GM19467 (cell line): Measurements from ENCODE around the gene SLMAP.

Experiments used
- ATAC-seq: cut with Tn5 transposase; IDR thresholded peaks from one replicate; pipeline ENCODE4 v1.9.1; 2021; ENCODE audit warnings: mild to moderate bottlenecking, moderate library complexity; ENCODE audit not compliant: unreplicated experiment

Gene SLMAP

DNA sequence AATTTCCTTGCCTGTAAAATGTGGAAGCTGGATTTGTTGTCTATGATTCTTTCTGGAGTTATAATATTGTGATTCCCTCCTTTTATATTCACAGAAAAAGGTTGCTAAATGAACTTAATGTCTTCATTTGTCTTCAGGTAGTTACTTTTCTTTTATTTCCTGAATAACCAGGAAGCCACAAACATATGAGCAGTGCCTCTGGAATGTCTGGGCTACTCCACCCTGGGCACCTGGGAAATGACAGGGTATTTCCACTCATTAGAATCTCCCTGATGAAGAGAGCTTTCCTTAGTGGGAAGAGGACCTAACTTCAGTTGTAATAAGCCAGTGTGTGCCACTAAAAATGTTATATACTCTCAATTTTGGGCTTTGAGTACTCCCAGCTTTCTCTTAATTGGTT is 3.8 kb upstream of the SLMAP start:
- no peak for ATAC-seq

DNA sequence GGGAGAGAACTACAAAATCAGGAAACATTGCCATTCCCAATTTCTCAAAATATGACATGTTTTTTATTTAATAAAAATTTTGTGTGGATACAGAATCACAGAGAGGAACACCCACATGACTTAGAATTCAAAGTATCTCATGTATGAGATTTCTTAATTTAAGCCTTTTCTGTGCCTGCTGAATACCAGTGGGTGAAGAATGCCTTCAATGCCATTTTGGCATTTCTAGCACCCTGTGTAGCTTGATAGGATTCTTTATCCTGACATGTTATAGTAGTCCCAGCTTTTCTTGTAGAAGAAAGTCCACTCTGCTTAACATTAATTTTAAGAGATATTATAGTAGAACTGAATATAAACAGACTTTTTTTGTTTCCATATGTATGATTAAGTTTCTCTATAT is 3.1 kb upstream of the SLMAP start:
- no peak for ATAC-seq

DNA sequence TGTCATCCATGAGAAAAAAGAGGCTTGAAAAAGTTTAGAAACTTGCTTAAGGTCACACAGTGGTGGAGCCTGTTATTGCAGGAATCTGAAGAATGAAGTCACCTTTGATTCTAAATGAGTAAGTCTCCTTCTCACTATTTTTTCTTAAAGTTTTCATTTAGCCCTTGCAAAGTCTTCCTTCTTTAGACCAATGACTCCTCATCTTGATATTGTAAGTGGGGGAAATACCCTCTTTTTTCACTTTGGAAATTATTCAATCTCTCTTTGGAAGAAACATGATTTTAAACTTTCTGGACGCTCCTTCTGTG is 787 bp upstream of the SLMAP start:
- no peak for ATAC-seq

DNA sequence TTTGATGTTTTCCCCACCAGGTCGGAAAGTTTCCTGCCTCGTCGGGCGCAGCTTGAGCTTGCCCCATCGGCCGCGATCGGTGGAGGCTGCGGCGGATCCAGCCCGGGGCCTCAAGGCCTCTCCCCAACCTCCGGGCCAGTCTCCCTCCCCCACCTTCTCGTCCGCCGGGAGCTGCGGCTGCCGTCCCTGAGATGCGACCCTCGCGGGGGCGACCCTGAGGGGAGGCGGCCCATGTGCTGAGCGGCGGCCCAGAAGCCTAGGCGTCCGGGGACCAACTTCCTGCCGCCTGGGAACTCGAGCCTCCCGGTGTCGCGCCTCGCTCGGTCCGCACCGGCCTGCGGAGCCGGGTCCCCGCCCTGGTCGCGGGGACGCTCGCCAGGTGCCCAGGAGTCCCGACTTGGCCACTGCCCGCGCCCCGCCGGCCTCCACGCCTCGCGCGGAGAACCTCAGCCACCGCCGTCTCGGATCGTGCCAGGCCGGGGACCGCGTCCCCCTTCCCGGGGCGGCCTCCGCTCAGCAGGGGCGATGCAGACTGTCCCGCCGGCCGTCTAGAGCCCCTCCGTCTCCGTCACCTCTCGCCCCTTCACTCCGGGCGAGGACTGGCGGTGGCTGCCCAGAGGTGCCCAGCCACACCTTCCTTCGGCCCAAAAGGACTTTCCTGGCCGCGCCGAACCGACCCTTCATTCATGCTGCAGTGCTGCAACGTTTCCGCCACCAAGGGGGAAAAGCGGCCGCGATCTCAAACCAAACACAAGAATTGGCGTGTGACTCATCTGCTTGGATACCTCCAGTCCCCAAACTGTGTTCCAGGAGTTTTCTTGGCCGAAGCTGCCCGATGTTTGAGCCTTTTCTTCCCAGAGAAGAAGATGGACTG is 656 bp downstream of the SLMAP start:
- ATAC-seq, result peak; percentile 22

DNA sequence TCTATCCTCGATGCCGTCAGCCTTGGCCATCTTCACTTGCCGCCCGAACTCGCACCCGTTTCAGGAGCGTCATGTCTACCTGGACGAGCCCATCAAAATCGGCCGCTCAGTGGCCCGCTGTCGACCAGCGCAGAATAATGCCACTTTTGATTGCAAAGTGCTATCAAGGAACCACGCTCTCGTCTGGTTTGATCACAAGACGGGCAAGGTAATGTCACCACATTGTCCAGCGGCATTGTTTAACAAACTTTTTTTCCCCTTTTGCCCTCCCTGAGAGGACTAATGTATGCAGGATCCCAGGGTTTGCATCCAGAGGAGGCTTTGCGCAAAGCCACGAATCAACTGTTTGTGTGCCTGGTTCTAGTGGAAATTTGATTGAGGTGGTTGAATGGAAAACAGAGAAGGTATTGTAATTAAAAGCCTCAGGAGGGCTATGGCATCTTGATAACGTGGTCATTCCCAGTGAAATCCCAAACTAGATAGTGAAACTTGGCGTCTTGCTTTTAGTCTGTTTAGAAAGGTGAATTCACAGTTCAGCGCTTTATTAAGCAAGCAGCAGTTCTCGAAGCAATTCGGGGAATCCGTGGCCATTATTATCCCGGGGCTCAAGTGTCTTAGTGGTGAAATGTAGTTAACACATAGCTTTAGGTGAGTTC is 1.7 kb downstream of the SLMAP start:
- ATAC-seq, result no peak

DNA sequence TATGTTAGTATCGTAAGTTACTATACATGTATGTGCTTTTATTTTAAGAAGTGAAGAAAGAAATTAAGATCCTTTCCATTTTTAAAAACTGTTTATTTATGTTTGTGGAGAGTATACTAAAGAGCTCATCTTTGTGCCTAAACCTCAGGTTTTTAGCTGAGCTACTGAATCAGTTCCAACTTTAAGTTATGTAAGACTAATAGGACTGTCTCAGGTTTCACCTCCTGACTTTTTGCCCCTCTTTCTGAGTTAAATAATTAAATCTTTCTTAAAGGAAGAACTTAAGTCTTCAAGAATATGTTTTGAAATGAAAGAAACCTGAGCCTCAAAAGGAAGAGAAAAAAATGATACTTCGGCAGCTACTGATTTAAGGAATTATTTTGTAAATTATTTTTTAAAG is 2.6 kb downstream of the SLMAP start:
- no peak for ATAC-seq

DNA sequence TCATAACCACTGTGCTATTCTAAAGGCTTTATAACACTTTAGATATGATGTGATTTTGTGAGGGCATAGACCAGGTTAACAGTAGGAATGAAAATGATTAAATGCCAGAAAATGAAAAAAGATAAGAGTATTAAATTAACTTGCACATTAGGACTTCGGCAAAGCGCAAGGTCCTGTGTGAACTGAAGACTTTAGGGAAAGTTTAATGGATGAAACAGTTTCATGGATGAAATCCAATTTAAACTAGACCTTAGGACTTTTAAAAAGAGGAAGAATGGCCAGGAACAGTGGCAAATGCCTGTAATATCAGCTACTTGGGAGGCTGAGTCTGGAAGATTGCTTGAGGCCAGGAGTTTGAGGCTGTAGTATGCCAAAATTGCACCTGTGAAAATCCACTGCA is 8.7 kb downstream of the SLMAP start:
- ATAC-seq, result no peak

DNA sequence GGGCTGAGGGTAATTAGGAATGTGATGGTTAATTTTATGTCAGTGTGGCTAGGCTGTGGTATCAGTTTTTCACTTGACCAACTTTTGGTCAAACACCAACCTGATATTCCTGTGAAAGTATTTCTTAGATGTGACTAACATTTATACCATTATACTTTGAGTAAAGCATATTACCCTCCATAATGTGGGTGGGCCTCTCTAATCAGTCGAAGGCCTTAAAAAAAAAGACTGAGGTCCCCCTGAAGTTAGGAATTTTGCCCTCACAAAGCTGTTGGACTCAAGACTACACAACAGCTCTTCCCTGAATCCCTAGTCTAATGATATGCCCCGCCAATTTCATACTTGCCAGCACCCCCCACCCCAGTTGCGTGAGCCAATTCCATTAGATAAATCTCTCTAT is 12.5 kb downstream of the SLMAP start:
- ATAC-seq, result no peak

DNA sequence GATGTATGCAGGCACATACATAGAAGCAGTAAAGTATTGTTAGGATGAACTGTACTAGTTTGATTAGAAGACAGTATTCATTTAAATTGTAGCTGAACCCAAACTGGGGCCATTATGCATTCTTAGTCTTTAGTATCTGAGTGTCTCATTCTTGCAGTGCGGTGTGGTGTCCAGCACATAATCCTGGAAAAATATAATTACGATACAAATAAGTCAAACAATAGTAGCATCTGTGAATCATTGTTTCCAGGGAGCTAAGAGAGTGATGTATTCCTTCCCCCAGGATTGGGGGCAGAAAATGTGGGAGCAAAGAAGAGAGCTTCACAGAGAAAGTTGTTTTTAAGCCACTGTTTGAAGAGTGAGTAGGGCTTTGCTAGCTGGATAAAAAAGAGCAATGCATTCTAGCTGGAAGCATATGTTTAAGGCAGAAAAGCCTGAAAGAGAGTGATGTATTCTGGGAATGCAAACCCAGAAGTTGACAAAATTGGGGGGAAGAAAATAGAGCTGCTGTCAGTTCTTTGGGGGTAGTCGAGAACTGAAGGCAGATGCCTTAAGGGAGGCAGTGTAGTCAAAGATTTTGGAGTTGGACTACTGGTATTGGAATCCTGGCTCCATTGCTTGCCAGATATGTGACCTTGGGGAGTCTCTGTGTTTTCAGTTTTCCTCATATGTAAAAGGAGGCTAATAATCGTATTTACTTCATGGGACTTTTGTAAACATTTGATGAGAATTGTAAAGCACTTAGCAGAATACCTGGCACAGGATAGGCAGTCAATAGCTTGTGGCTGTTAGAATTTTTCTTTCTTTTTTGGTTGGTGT is 14.1 kb downstream of the SLMAP start:
- ATAC-seq, result no peak

DNA sequence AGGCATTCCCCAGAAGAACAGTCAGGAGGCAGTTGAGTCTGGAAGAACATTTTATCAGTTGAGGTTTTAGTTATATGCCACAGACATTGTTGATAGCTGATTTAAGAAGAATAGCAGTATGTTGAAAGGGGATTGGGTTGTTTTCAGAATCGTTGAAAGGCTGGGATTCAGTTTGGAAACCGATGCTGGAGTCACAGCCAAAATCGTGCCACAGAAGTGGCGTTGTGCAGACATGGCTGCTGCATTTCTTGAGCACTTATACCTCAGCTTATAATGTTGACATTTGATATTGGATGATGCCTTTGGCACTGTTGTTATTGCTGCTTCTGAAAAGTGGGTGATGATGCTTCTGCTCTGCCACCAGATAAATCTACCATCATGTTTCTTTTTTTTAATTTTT is 16.1 kb downstream of the SLMAP start:
- no peak for ATAC-seq

DNA sequence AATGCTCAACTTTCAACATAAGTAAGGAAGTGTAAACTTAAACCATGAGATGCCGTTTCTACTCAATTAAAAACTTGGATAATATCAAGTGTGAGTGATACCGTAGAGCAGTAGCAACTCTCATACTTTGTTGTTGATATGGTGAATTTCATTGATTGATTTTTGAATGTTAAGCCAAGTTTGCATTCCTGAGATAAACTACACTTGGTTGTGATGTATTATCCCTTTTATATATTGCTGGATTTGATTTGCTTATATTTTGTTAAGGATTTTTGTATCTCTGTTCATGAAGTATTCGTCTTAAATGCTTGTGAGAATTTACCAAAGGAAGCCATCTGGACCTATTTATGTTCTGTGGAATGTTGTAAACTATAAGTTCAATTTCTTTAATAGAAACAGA is 21.7 kb downstream of the SLMAP start:
- no peak for ATAC-seq

DNA sequence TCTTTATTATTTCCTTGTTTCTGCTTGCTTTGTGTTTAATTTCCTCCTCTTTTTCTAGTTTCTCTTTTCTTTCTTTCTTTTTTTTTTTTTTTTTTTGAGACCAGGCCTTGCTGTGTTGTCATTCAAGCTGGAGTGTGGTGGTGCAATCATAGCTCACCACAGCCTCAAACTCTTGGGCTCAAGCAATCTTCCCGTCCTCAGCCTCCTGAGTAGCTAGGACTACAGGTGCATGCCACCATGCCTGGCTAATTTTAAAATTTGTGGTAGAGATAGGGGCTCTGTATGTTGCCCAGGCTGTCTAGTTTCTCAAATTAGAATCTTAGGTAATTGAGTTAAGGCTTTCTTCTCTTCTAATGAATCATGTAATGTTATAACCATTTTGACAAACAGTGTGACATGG is 22.4 kb downstream of the SLMAP start:
- ATAC-seq, result no peak

DNA sequence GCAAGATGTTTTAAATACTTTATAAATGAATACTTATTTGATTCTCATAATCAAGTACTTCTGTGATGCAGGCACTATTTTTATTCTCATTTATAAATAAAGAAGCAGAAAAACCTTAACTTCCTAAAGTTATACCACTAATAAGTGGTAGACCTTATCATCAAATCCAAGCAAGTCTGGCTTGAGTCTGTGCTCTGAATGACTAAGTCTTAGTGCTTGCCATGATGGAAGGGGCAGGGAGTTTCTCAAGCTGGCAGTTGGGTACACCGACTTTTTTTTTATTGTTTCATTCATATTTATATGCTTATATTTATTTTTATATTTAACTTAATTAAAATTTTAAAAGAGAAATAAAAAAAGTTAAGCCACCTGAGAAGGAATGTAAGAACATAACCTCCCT is 23.6 kb downstream of the SLMAP start:
- no peak for ATAC-seq

DNA sequence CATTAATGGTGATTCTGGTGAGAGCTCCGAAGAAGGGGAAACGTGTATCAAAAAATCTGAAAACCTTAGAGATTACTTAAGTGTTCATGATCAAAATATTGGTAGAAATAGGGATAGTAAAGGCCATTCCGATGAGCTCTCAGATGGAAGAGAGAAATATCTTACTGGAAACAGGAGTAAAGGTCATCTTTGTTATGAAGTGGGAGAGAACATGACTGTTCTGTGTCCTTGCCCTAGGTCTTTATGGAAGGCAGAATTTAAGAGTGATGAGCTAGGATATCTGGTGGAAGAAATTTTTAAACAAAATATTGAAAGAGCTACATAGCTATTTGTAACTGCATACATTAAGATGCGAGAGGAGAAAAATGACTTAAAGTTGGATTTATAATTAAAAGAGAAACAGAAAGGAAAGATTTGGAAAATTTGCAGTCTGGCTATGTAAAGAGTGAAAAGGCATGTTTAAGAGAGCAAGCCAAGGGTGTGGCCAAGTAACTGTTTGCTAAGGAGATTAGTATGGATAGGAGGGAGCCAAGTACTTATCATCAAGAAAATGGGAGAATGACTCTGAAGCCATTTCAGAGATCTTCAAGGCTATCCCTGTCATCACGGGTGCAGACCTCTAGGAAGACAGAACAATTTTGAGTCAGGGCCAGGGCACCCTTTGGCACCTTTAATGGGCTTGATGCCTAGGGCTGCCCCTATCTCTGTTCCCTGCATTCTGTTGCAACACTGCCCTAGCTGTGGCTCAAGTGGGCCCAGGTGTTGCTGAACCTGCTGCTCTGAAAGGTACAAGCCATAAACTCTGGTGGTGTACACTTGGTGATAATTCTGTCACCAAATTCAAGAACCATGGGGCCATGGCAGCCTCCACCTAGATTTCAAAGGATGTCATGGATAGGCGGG is 27.3 kb downstream of the SLMAP start:
- no peak for ATAC-seq

DNA sequence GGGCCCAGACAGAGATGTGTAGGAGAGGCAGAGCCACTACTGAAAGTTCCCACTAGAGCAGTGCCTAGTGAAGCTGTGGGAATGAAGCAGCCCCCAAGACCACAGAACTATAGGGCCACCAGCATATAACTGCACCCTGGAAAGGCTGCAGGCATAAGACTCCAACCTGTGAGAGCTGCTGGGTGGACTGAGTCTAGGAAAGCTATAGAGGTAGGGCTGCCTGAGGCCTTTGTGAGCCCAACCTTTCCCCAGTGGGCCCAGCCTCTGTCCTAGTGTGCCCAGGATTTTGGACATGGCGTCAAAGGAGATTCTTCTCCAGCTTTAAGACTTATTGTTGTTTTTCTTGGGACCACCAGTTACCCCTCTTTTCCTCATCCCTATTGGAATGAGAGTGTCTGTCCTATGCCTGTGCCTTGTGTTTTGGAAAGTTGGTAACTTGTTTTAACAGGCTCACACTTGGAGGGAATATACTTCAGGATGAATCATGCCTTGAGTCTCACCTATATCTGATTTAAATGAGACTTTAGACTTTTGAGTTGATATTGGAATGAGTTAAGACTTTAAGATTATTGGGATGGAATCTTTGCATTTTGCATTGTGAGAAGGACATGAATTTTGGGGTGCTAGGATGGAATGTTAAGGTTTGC is 28.1 kb downstream of the SLMAP start:
- no peak for ATAC-seq

DNA sequence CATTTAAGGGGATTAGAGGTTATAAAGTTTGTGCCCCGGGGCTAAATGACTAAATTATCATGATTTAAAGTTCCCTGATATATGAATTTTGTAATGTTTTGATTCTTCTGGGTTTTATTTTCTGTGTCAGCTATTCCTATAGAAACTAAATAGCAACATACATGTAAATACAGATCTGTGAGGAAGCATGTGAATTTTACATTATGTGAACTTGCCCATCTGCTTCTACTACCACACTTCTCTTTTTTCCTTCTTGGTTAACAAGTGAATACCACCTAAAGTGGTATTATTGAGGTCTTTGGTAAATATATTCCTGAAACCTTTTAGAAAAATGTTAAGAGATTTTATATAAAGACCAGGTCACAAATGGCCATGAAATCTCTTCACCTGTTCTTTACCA is 29.3 kb downstream of the SLMAP start:
- ATAC-seq, result no peak

DNA sequence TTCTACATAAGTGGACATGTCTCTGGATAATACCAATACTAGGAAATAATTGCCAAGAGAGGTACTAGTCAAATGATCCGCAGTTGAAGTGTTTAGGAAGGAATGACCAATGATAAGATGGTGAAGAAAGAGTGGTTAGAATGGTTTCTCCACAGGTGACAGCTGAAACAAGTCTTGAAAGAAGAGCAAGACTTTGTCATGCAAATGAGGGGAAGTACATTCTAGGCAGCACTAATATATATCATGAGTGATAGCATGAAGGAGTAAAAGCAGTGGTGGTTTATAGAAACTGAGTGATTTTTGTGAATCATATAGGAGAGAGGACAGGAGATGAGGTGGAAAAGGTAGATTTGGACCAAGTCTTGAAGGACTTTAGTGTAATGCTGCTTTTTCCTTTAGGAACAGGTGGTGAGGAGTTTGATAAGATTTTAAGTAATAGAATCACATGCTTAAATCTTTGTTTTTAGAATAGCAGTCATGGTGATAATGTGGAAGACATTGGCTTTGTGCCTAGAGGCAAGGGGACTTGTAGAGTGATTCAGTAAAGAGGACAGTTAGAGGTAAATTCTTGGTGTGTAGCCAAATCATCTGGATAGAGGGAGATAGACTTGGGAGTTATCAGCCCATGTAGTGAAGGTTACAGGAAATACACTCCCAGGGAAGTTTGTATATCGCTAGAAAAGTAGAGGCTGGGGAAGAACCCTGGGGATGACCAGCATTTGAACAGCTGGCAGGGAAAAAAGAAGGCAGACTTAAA is 31.9 kb downstream of the SLMAP start:
- peak; percentile 75 for ATAC-seq

DNA sequence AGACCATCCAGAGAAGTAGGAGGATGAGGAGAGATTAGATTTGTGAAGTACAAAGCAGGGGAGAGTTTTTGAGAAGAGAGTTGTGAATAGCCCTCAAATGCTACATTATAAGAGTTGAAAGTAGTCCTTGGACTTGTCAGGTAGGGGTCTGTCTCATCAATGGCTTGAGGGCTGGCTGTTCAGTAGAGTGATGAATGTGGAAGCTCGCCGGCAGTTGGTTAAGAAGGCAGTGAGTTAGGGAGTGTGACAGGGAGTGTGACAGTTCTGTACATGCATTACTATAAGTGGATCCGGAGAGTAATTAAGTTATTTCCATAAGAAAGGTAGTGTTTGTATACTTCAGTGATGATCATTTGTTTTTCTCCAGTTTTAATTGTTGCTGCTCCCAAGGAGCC is 32.5 kb downstream of the SLMAP start:
- ATAC-seq, result no peak

DNA sequence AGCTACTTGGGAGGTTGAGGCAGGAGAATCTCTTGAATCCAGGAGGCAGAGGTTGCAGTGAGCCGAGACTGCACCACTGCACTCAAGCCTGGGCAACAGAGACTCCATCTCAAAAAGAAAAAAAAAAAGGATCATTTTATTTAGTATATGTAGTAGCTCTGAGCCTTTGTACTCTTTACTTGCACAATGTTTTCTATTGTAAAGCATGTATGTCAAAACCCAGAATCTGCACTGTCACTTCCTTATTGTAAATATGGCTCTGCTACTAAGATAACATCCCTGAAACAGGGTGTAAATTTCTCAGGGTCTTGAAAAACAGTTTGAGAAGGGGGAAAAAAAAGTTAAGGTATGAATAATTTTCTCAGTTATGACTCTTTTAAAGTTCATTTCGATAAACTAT is 35.1 kb downstream of the SLMAP start:
- ATAC-seq, result no peak

DNA sequence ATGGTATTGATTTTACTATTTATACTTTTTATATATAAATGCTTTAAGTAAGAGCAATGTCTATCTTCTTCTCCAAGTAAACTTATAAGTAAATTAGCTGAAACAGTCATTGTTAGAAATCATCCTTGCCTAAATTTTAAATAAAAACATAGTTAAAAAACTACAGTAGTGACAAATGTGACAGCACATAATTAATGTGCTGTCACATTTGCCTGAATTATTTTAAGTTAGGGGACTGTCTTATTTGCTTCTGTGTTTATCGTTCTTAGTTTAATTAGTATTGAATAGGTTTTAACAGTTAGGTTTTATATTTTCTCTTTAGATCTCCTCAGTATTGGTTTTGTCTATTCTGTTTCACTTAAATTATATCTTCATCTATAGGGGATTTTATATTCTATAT is 36.1 kb downstream of the SLMAP start:
- ATAC-seq, result no peak
